IMR-90 (cell line): ENCODE measurements around the gene USP10. TPM values are rescaled to one million over a fixed set of nuclear protein-coding genes. Genes with fewer than 3 reads are reported as not detected.

Source experiments
- ATAC-seq: fragments of 200-7000 bp; cut with Tn5 transposase; 2 replicates; pipeline ENCODE4 v1.9.1; 2020; ENCODE audit warnings: low read depth, mild to moderate bottlenecking, moderate library complexity
- BruUV-seq: library from RNA; stranded (reverse); fragments of 400-500 nt; replicated peaks from 2 replicates; lab custom pipeline; 2021; lab: Mats Ljungman, UMichigan
- CTCF ChIA-PET: fragments of 300-600 bp; formaldehyde crosslinking; extraction: SDS; loops from one replicate; lab custom pipeline; 2021; ENCODE audit warnings: antibody characterized with exemption; lab: Yijun Ruan, JAX
- POLR2A ChIA-PET: fragments of 300-600 bp; sonication (Branson Sonifier 250); formaldehyde crosslinking; loops from one replicate; lab custom pipeline; 2022; ENCODE audit warnings: antibody characterized with exemption; ENCODE audit not compliant: unreplicated experiment; lab: Charles Lee
- DNase-seq: peaks from one replicate; pipeline ENCODE4 v3.0.0; 2013
- H2AFZ ChIP-seq: replicated peaks from 2 replicates; pipeline ENCODE3; 2013; ENCODE audit warnings: low read length, mild to moderate bottlenecking; ENCODE audit not compliant: poor library complexity
- H2AK5ac ChIP-seq: 2 replicates; pipeline ENCODE4 v1.6.1; 2013; ENCODE audit warnings: low read depth, low read length, inconsistent platforms
- H2AK9ac ChIP-seq: replicated peaks from 2 replicates; pipeline ENCODE3; 2013; ENCODE audit warnings: mild to moderate bottlenecking, low read depth, low read length, moderate library complexity; ENCODE audit not compliant: poor library complexity
- H2BK120ac ChIP-seq: 2 replicates; pipeline ENCODE4 v1.6.1; 2013; ENCODE audit warnings: low read depth, low read length, inconsistent platforms
- H2BK15ac ChIP-seq: 3 replicates; pipeline ENCODE4 v1.6.1; 2013; ENCODE audit warnings: low read depth, low read length, inconsistent platforms
- H2BK20ac ChIP-seq: 2 replicates; pipeline ENCODE4 v1.6.1; 2013; ENCODE audit warnings: low read depth, mild to moderate bottlenecking, inconsistent platforms, low read length, moderate library complexity
- H2BK5ac ChIP-seq: 2 replicates; pipeline ENCODE4 v1.6.1; 2013; ENCODE audit warnings: mild to moderate bottlenecking, low read depth, low read length, inconsistent platforms; ENCODE audit not compliant: poor library complexity, severe bottlenecking
- H3K14ac ChIP-seq: replicated peaks from 2 replicates; pipeline ENCODE4 v1.6.1; 2013; ENCODE audit warnings: low read depth, low read length, inconsistent platforms
- H3K18ac ChIP-seq: 2 replicates; pipeline ENCODE4 v1.6.1; 2013; ENCODE audit warnings: low read depth, low read length, control low read depth
- H3K23ac ChIP-seq: 2 replicates; pipeline ENCODE4 v1.6.1; 2013; ENCODE audit warnings: low read depth, low read length, inconsistent platforms
- H3K27ac ChIP-seq: 2 replicates; pipeline ENCODE4 v1.5.1; 2013; ENCODE audit warnings: mild to moderate bottlenecking, control low read depth, low read length; ENCODE audit not compliant: insufficient read depth
- H3K27me3 ChIP-seq: 2 replicates; pipeline ENCODE4 v1.6.1; 2013; ENCODE audit warnings: low read length; ENCODE audit not compliant: control insufficient read depth, insufficient read depth
- H3K36me3 ChIP-seq: 2 replicates; pipeline ENCODE4 v1.6.1; 2013; ENCODE audit warnings: low read length, mixed read lengths; ENCODE audit not compliant: control insufficient read depth, insufficient read depth
- H3K4ac ChIP-seq: 2 replicates; pipeline ENCODE4 v1.6.1; 2013; ENCODE audit warnings: low read depth, low read length, inconsistent platforms
- H3K4me1 ChIP-seq: 2 replicates; pipeline ENCODE4 v1.6.1; 2013; ENCODE audit warnings: low read length, mixed read lengths; ENCODE audit not compliant: control insufficient read depth, insufficient read depth
- H3K4me2 ChIP-seq: 2 replicates; pipeline ENCODE4 v1.6.1; 2013; ENCODE audit warnings: low read depth, mild to moderate bottlenecking, control low read depth, low read length, moderate library complexity
- H3K4me3 ChIP-seq: 2 replicates; pipeline ENCODE4 v1.5.1; 2013; ENCODE audit warnings: low read depth, mild to moderate bottlenecking, control low read depth, low read length, moderate library complexity; ENCODE audit not compliant: insufficient read depth
- H3K56ac ChIP-seq: 2 replicates; pipeline ENCODE4 v1.6.1; 2013; ENCODE audit warnings: low read length, inconsistent platforms; ENCODE audit not compliant: insufficient read depth; ENCODE audit errors: extremely low read depth
- H3K79me1 ChIP-seq, 2 experiments: 2 replicates each; pipeline ENCODE4 v1.6.1; 2013; ENCODE audit warnings: low read length in 2 of 2, inconsistent platforms in 1 of 2, low read depth in 1 of 2
- H3K9ac ChIP-seq: 2 replicates; pipeline ENCODE4 v1.6.1; 2013; ENCODE audit warnings: low read depth, low read length, control low read depth
- H3K9me1 ChIP-seq: 2 replicates; pipeline ENCODE4 v1.6.1; 2013; ENCODE audit warnings: low read length, inconsistent platforms; ENCODE audit not compliant: insufficient read depth
- H3K9me3 ChIP-seq: 2 replicates; pipeline ENCODE4 v1.6.1; 2013; ENCODE audit warnings: low read length; ENCODE audit not compliant: control insufficient read depth, insufficient read depth
- H4K20me1 ChIP-seq: 2 replicates; pipeline ENCODE4 v1.6.1; 2013; ENCODE audit warnings: low read length, inconsistent platforms; ENCODE audit not compliant: insufficient read depth
- H4K5ac ChIP-seq: 2 replicates; pipeline ENCODE4 v1.6.1; 2013; ENCODE audit warnings: mild to moderate bottlenecking, low read depth, low read length, control low read depth
- H4K8ac ChIP-seq, 2 experiments: 2 replicates each; pipeline ENCODE4 v1.6.1; 2013; ENCODE audit warnings: low read depth in 2 of 2, low read length in 2 of 2, control low read depth in 1 of 2, inconsistent platforms in 1 of 2
- H4K91ac ChIP-seq: 2 replicates; pipeline ENCODE4 v1.6.1; 2013; ENCODE audit warnings: low read depth, low read length, inconsistent platforms; ENCODE audit not compliant: insufficient read depth
- BHLHE40 ChIP-seq: fragments of 150-350 bp; IDR thresholded peaks from 2 replicates; pipeline ENCODE4 v1.6.1; 2016; ENCODE audit warnings: mild to moderate bottlenecking, low read depth, low read length
- CEBPB ChIP-seq: IDR thresholded peaks from 2 replicates; pipeline ENCODE4 v1.6.1; 2012; ENCODE audit warnings: low read depth, low read length, improper control_type of control experiment
- CHD1 ChIP-seq: IDR thresholded peaks from 2 replicates; pipeline ENCODE4 v1.6.1; 2012; ENCODE audit warnings: low read depth, low read length, improper control_type of control experiment
- CTCF ChIP-seq: conservative IDR thresholded peaks from 2 replicates; pipeline ENCODE4 v1.5.1; 2012; ENCODE audit warnings: mild to moderate bottlenecking, low read depth, low read length, improper control_type of control experiment
- ELK1 ChIP-seq: fragments of 150-350 bp; IDR thresholded peaks from 2 replicates; pipeline ENCODE4 v1.6.1; 2016; ENCODE audit warnings: low read depth, mild to moderate bottlenecking, low read length, moderate library complexity, borderline replicate concordance
- FOS ChIP-seq: fragments of 150-350 bp; IDR thresholded peaks from 2 replicates; pipeline ENCODE4 v1.6.1; 2016; ENCODE audit warnings: low read depth, low read length
- MAFK ChIP-seq: IDR thresholded peaks from 2 replicates; pipeline ENCODE4 v1.6.1; 2012; ENCODE audit warnings: low read depth, low read length, improper control_type of control experiment
- MAZ ChIP-seq: IDR thresholded peaks from 2 replicates; pipeline ENCODE4 v1.6.1; 2012; ENCODE audit warnings: low read depth, mild to moderate bottlenecking, low read length, improper control_type of control experiment, moderate library complexity, borderline replicate concordance
- MXI1 ChIP-seq: IDR thresholded peaks from 2 replicates; pipeline ENCODE4 v1.6.1; 2012; ENCODE audit warnings: low read depth, mild to moderate bottlenecking, low read length, moderate library complexity, borderline replicate concordance
- NFE2L2 ChIP-seq: fragments of 150-350 bp; IDR thresholded peaks from 2 replicates; pipeline ENCODE4 v1.6.1; 2016; ENCODE audit warnings: low read depth, mild to moderate bottlenecking, low read length
- POLR2A ChIP-seq: IDR thresholded peaks from 2 replicates; pipeline ENCODE4 v1.6.1; 2012; ENCODE audit warnings: mild to moderate bottlenecking, low read depth, low read length
- RAD21 ChIP-seq: IDR thresholded peaks from 2 replicates; pipeline ENCODE4 v1.6.1; 2012; ENCODE audit warnings: low read length, improper control_type of control experiment
- RCOR1 ChIP-seq: IDR thresholded peaks from 2 replicates; pipeline ENCODE4 v1.6.1; 2012; ENCODE audit warnings: mild to moderate bottlenecking, low read length, improper control_type of control experiment; ENCODE audit not compliant: insufficient replicate concordance
- RFX5 ChIP-seq: IDR thresholded peaks from 2 replicates; pipeline ENCODE4 v1.8.0; 2012; ENCODE audit warnings: low read depth, mild to moderate bottlenecking, low read length, moderate library complexity
- SMC3 ChIP-seq: fragments of 150-350 bp; IDR thresholded peaks from 2 replicates; pipeline ENCODE4 v1.6.1; 2016; ENCODE audit warnings: low read depth, mild to moderate bottlenecking, antibody characterized with exemption, low read length, moderate library complexity
- USF2 ChIP-seq: fragments of 150-350 bp; IDR thresholded peaks from 2 replicates; pipeline ENCODE4 v1.6.1; 2017; ENCODE audit warnings: mild to moderate bottlenecking, antibody characterized with exemption, low read length, low read depth
- WGBS, 2 experiments: methylation state at CpG; one replicate each; pipeline versions ENCODE4 v1.1.5 to v1.1.7; 2013; ENCODE audit warnings: missing lambda C conversion rate in 2 of 2; ENCODE audit not compliant: insufficient read length in 1 of 2; ENCODE audit errors: extremely low coverage in 2 of 2; 5-methylcytosine and 5-hydroxymethylcytosine counted together
- dilution Hi-C: fragments of 300-500 bp; cut with HindIII; formaldehyde crosslinking; loops from one replicate; pipeline ENCODE4 v1.14.3; 2018; ENCODE audit warnings: low sequenced_read_pairs; ENCODE audit not compliant: unreplicated experiment
- in situ Hi-C: fragments of 300-500 bp; cut with MboI; formaldehyde crosslinking; loops from 3 replicates; pipeline ENCODE4 v1.14.3; 2019; ENCODE audit warnings: low sequenced_read_pairs, inconsistent platforms, mixed read lengths
- intact Hi-C: fragments of 100-400 bp; cut with micrococcal nuclease; formaldehyde crosslinking; loops from 2 replicates; pipeline ENCODE4 v1.10.0; 2022
- polyA plus RNA-seq, 3 experiments: library from polyadenylated mRNA; depleted of rRNA; stranded (reverse); fragments of >200 nt; gene quantifications; 2 replicates each; pipeline ENCODE4 v1.2.3, GENCODE V29; 2012; ENCODE audit warnings: low replicate concordance in 1 of 3
- total RNA-seq: library from RNA; depleted of rRNA; stranded (reverse); fragments of >200 nt; gene quantifications from 2 replicates; pipeline ENCODE4 v1.2.3, GENCODE V29; 2012

USP10 gene
- total and polyA plus RNA-seq, 2 of the 4 experiments (the other 2 are of a cell fraction), result 54.3 to 79.0 TPM

- no peak overlapping the region for H3K14ac ChIP-seq
- H3K23ac ChIP-seq, result no peak overlapping the region
- 0 out of 2 replicates have a peak, but pooled peaks cover 3% of the 10 kb centered on the region for H3K9me1 ChIP-seq
- no peak overlapping the region for H2AK9ac ChIP-seq
- H3K56ac ChIP-seq, result no peak overlapping the region
- peaks cover 19 to 56% of the 10 kb centered on the region in 2 experiments for H3K79me1 ChIP-seq
- H3K4me2 ChIP-seq, result no peak overlapping the region
- H3K4me1 ChIP-seq, result peaks cover 6% of the 10 kb centered on the region
- TF ChIP-seq CTCF, result no peak
- TF ChIP-seq ELK1, result no peak
- TF ChIP-seq RFX5, result no peak
- TF ChIP-seq MAZ, result no peak
- TF ChIP-seq MAFK, result no peak
- no peak for TF ChIP-seq CHD1
- TF ChIP-seq RAD21, result 0 out of 2 replicates have a peak, but pooled peaks have one; percentile 15
- TF ChIP-seq BHLHE40, result no peak
- TF ChIP-seq USF2, result peak; percentile 49; the same call in 1 of the 2 replicates
- peak; percentile 16; the same call in 1 of the 2 replicates for TF ChIP-seq SMC3
- TF ChIP-seq POLR2A, result no peak
- no peak for TF ChIP-seq RCOR1
- TF ChIP-seq CEBPB, result peak; percentile 96
- no peak for TF ChIP-seq MXI1
- no peak for TF ChIP-seq NFE2L2
- TF ChIP-seq FOS, result peak; percentile 78; the same call in 1 of the 2 replicates
- no peaks in the 10 kb centered on the region for H3K27me3 ChIP-seq
- in situ Hi-C loops (no loop called here), dilution Hi-C loops (no loop called here), intact Hi-C loops (no loop called here)
- no peak overlapping the region for H4K8ac ChIP-seq
- CTCF ChIA-PET, result interaction anchor here (0.6 kb wide), 1 partner anchor 310 kb away, joined by 3 read pairs; no protein-coding TSS in a partner anchor
- WGBS, 2 experiments, result no CpG with 5 or more reads among the region's 4 CpGs
- no peak overlapping the region for H3K27ac ChIP-seq
- H3K9me3 ChIP-seq, result no peaks in the 10 kb centered on the region
- no peak overlapping the region for H3K18ac ChIP-seq
- no peaks in the 10 kb centered on the region for H4K20me1 ChIP-seq
- POLR2A ChIA-PET, result no interaction called here
- H2BK15ac ChIP-seq, result no peak overlapping the region
- H3K9ac ChIP-seq, result no peak overlapping the region
- H2BK5ac ChIP-seq, result peak overlapping the region; percentile 52
- no peak overlapping the region for H3K4me3 ChIP-seq
- BruUV-seq, result no TSS peak
- no peak overlapping the region for H2BK120ac ChIP-seq
- H2AK5ac ChIP-seq, result no peak overlapping the region
- H2BK20ac ChIP-seq, result no peak overlapping the region
- H4K5ac ChIP-seq, result peak overlapping the region; percentile 31; the same call in 1 of the 2 replicates
- peak overlapping the region; percentile 52; the same call in 1 of the 2 replicates for H3K4ac ChIP-seq
- peak; percentile 98 for DNase-seq
- ATAC-seq, result peak; percentile 92
- peaks cover 54% of the 10 kb centered on the region for H3K36me3 ChIP-seq
- H2AFZ ChIP-seq, result no peak overlapping the region
- 0 out of 2 replicates have a peak overlapping the region, but pooled peaks have one; percentile 47 for H4K91ac ChIP-seq
These were observed 75.0 kb downstream of the USP10 start for GRCh38 chr16:84774810-84775209.
